Measurements from ENCODE around the gene PCYT2. TPM values are rescaled to one million over a fixed set of nuclear protein-coding genes. Genes with fewer than 3 reads are reported as not detected.

PCYT2 gene
- total RNA-seq, 4 donors from 2014 or later, result 36.0 to 64.9 (median 46.6) TPM

DNA sequence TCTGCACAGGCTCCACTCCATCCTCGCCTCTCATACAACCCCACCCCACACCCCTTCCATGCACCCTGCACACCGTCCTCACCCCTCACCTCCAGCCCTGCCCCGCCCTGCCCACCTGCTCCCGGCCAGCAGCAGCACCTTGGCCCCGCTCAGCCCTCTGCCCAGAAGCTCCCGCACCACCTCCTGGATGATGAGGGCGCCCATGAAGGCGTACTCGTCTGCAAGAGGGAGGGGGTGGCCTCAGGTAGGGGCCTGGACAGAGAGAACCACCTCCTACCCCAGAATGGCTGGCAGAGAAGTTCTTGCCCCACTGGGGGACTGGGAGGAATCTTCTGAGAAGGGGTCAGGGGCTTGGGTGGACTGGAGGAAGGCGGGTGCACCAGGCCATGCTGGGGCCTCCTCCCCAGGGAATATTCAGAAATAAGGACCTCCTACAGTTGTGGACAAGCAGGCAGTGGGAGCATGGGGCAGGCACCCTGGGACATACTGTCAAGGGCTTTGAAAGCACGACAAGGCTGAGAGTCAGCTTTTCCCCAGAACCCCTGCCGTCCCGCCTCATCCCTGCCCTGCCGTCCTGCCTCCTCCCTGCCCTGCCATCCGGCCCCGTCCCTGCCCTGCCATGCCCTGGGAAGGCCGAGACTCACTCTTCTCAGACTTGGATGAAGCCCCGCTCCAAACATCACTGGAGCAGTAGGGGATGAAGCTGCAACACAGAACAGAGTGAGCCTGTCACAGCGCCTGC, 46.7 kb upstream of the PCYT2 start:
- no peak for DNase-seq (ENCODE audit: low spot score in 2 of 2)
- Histone ChIP-seq H3K4me3 (no peak overlapping the region), H3K27ac (no peak overlapping the region), H3K36me3 (no peaks in the 10 kb centered on the region), H3K27me3 (peaks cover 4 to 85% of the 10 kb centered on the region in 2 donors), H3K9me3 (no peaks in the 10 kb centered on the region), H3K4me1 (peaks cover 0 to 29% (median 10%) of the 10 kb centered on the region in 4 donors)
- TF ChIP-seq, protein P1, sequence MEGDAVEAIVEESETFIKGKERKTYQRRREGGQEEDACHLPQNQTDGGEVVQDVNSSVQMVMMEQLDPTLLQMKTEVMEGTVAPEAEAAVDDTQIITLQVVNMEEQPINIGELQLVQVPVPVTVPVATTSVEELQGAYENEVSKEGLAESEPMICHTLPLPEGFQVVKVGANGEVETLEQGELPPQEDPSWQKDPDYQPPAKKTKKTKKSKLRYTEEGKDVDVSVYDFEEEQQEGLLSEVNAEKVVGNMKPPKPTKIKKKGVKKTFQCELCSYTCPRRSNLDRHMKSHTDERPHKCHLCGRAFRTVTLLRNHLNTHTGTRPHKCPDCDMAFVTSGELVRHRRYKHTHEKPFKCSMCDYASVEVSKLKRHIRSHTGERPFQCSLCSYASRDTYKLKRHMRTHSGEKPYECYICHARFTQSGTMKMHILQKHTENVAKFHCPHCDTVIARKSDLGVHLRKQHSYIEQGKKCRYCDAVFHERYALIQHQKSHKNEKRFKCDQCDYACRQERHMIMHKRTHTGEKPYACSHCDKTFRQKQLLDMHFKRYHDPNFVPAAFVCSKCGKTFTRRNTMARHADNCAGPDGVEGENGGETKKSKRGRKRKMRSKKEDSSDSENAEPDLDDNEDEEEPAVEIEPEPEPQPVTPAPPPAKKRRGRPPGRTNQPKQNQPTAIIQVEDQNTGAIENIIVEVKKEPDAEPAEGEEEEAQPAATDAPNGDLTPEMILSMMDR (IDR thresholded peaks at IDR 0.05), result no peak
- no peak for TF ChIP-seq EP300 (IDR thresholded peaks at IDR 0.05)
- TF ChIP-seq POLR2A (IDR thresholded peaks at IDR 0.05), result no peak
- 83 to 87% methylated on average over 19 of the region's 19 CpGs for WGBS, 2 donors

DNA sequence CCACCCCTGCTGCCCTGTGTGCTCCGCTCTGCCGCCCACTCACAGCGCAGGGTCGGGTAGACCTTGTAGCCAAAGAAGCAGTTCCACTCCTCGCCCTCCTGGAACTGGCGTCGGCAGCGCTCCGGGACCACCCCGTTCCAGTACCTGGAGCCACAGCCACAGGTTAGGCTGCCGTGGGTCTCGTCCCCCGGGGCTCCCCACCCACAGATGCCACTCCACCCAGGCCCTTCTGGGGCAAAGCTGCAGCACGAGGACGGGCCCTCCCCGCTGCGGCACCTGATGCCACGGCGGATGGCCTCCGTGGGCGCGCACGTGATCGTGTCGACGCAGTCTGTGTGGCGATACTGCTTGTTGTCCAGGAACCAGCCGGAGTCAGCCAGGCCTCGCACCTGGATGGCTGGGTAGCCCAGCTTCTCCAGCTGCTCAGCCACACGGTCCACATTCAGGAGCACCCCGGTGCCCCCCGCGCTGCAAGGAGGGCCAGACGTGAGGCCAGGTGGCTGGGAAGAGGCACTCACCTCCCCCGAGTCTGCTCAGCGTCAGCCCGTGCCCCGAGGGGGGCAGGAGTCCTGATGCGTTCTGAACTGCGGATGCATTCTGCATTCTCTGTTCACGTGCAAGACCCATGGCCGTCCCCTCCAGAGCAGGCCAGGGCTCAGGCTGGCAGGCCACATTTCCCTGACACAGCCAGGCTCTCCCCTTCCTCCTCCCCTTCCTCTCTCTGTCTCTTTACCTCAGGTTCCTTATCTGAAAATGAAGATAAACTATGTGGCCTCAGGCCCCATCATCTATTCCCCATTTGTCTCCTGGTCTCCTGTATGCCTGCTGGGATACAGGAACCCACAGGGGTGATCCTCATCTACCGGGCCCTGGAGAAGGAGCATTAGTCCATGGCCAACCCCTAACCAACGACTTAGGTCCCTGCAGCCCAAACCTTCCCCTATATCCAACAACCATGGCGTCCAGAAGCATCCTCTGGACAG, 45.7 kb upstream of the PCYT2 start:
- H3K4me1 ChIP-seq, result peaks cover 0 to 26% (median 10%) of the 10 kb centered on the region in 4 donors
- no peak overlapping the region for H3K27ac ChIP-seq
- no peak for DNase-seq (ENCODE audit: low spot score in 2 of 2)
- no peak for TF ChIP-seq POLR2A (IDR thresholded peaks at IDR 0.05)
- TF ChIP-seq, protein P1 (IDR thresholded peaks at IDR 0.05), result no peak
- no peak for TF ChIP-seq EP300 (IDR thresholded peaks at IDR 0.05)
- no peaks in the 10 kb centered on the region for H3K36me3 ChIP-seq
- no peaks in the 10 kb centered on the region for H3K9me3 ChIP-seq
- peaks cover 4 to 81% of the 10 kb centered on the region in 2 donors for H3K27me3 ChIP-seq
- WGBS, 2 donors, result 83 to 86% methylated on average over 28 to 39 of the region's 45 CpGs
- no peak overlapping the region for H3K4me3 ChIP-seq

DNA sequence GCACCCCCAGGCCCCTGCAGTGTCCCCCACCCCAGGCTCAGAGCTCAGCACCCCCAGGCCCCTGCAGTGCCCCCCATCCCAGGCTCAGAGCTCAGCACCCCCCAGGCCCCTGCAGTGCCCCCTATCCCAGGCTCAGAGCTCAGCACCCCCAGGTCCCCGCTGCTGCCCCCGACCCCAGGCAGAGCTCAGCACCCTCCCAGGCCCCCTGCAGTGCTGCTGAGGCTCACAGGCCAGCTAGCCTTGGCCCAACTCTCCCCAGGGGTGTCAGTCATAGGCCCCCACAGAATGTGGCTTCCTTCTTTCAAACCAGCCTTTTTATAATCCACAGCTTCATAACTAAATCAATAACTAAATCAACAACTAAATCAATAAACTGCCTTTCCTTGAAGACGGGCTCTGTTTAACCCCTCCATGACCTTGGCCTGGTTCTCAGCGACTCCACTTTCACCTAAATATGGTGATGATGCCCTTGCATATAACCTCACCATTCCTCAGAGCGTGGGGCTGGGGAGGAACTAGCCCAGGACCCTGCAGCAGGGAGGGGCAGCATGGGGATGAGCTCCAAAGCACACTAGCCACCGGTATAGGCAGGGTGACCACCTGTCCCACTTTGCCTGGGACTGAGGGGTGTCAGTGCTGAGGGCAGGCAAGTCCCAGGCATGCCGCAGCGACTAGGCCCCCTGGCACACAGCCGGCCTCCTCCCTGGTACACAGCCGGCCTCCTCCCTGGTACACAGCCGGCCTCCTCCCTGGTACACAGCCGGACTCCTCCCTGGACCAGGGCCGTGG, 44.8 kb upstream of the PCYT2 start:
- H3K9me3 ChIP-seq, result no peaks in the 10 kb centered on the region
- peaks cover 0 to 18% (median 10%) of the 10 kb centered on the region in 4 donors for H3K4me1 ChIP-seq
- H3K27ac ChIP-seq, result no peak overlapping the region
- H3K4me3 ChIP-seq, result no peak overlapping the region
- 73 to 84% methylated on average over 9 to 12 of the region's 13 CpGs for WGBS, 2 donors
- H3K36me3 ChIP-seq, result no peaks in the 10 kb centered on the region
- DNase-seq (ENCODE audit: low spot score in 2 of 2), result no peak
- H3K27me3 ChIP-seq, result peaks cover 0 to 78% of the 10 kb centered on the region in 2 donors
- TF ChIP-seq EP300 (IDR thresholded peaks at IDR 0.05), result no peak
- no peak for TF ChIP-seq POLR2A (IDR thresholded peaks at IDR 0.05)
- TF ChIP-seq, protein P1 (IDR thresholded peaks at IDR 0.05), result no peak

DNA sequence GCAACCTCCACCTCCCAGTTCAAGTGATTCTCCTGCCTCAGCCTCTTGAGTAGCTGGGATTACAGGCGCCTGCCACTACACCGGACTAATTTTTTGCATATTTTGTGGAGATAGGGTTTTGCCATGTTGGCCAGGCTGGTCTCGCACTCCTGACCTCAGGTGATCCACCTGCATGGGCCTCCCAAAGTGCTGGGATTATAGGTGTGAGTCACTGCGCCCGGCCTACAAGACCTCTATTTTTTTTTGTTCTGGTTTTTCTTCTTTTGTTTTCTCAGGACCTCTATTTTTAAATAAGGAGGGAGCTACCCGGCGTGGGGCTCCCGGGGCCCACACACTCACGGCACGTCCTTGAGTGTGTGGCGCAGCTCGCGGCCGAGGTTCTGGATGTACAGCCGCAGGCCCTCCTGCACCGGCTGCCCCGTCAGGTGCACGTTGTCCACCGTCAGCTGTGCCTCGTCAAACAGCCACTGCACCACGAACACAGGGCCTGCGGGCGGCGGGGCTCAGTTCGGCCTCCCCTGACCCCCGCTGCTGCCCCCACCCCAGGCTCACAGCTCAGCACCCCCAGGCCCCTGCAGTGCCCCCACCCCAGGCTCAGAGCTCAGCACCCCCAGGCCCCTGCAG, 44.0 kb upstream of the PCYT2 start:
- Histone ChIP-seq H3K27ac (no peak overlapping the region), H3K36me3 (no peaks in the 10 kb centered on the region), H3K4me1 (peaks cover 0 to 12% (median 6%) of the 10 kb centered on the region in 4 donors), H3K27me3 (peaks cover 0 to 73% of the 10 kb centered on the region in 2 donors), H3K4me3 (no peak overlapping the region), H3K9me3 (no peaks in the 10 kb centered on the region)
- no peak for DNase-seq (ENCODE audit: low spot score in 2 of 2)
- TF ChIP-seq POLR2A (IDR thresholded peaks at IDR 0.05) (no peak), EP300 (IDR thresholded peaks at IDR 0.05) (no peak)
- TF ChIP-seq, protein P1 (IDR thresholded peaks at IDR 0.05), result no peak
- 93 to 96% methylated on average over 25 to 26 of the region's 26 CpGs for WGBS, 2 donors
